ENCODE data around the gene EXOC6B. TPM values are rescaled to one million over a fixed set of nuclear protein-coding genes. Genes with fewer than 3 reads are reported as not detected.

The EXOC6B gene
- total and polyA plus RNA-seq, 2 of the 8 experiments (the other 6 are each of a cell fraction or from before 2014, with no cell fraction given) = 13.5 to 33.0 TPM

DNA sequence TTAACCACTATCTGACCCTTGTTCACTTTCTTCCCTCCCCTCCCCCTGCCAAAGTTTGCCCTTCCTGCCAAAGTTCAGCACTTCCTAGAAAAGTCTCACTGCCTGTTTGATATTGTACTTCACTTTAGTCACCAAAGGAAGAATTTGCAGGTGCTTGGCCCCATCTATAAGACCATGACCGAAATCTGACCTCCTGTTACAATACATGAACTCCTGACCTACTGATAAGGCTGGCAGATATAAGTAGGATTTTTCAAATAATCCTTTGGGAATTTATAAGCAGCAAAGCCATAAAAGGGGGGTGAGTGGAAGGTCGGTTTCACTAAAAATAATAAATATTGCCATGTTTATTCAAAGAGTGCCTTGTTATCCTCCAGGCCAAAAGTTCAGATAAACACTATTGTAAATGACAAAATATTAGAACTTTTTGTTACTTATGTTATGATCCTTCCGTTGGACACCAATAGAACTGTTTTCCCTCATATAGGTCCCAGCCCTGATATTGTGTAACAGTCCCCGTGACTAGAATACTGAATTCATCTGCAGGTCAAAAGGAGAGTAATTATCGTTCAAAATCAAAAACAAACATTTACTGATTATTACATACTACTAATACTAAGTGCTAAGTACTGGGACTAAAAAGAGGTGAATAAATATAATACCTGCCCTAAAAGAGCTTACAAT lies 277.6 kb downstream of the EXOC6B start (continued):
- TF ChIP-seq, protein P1, sequence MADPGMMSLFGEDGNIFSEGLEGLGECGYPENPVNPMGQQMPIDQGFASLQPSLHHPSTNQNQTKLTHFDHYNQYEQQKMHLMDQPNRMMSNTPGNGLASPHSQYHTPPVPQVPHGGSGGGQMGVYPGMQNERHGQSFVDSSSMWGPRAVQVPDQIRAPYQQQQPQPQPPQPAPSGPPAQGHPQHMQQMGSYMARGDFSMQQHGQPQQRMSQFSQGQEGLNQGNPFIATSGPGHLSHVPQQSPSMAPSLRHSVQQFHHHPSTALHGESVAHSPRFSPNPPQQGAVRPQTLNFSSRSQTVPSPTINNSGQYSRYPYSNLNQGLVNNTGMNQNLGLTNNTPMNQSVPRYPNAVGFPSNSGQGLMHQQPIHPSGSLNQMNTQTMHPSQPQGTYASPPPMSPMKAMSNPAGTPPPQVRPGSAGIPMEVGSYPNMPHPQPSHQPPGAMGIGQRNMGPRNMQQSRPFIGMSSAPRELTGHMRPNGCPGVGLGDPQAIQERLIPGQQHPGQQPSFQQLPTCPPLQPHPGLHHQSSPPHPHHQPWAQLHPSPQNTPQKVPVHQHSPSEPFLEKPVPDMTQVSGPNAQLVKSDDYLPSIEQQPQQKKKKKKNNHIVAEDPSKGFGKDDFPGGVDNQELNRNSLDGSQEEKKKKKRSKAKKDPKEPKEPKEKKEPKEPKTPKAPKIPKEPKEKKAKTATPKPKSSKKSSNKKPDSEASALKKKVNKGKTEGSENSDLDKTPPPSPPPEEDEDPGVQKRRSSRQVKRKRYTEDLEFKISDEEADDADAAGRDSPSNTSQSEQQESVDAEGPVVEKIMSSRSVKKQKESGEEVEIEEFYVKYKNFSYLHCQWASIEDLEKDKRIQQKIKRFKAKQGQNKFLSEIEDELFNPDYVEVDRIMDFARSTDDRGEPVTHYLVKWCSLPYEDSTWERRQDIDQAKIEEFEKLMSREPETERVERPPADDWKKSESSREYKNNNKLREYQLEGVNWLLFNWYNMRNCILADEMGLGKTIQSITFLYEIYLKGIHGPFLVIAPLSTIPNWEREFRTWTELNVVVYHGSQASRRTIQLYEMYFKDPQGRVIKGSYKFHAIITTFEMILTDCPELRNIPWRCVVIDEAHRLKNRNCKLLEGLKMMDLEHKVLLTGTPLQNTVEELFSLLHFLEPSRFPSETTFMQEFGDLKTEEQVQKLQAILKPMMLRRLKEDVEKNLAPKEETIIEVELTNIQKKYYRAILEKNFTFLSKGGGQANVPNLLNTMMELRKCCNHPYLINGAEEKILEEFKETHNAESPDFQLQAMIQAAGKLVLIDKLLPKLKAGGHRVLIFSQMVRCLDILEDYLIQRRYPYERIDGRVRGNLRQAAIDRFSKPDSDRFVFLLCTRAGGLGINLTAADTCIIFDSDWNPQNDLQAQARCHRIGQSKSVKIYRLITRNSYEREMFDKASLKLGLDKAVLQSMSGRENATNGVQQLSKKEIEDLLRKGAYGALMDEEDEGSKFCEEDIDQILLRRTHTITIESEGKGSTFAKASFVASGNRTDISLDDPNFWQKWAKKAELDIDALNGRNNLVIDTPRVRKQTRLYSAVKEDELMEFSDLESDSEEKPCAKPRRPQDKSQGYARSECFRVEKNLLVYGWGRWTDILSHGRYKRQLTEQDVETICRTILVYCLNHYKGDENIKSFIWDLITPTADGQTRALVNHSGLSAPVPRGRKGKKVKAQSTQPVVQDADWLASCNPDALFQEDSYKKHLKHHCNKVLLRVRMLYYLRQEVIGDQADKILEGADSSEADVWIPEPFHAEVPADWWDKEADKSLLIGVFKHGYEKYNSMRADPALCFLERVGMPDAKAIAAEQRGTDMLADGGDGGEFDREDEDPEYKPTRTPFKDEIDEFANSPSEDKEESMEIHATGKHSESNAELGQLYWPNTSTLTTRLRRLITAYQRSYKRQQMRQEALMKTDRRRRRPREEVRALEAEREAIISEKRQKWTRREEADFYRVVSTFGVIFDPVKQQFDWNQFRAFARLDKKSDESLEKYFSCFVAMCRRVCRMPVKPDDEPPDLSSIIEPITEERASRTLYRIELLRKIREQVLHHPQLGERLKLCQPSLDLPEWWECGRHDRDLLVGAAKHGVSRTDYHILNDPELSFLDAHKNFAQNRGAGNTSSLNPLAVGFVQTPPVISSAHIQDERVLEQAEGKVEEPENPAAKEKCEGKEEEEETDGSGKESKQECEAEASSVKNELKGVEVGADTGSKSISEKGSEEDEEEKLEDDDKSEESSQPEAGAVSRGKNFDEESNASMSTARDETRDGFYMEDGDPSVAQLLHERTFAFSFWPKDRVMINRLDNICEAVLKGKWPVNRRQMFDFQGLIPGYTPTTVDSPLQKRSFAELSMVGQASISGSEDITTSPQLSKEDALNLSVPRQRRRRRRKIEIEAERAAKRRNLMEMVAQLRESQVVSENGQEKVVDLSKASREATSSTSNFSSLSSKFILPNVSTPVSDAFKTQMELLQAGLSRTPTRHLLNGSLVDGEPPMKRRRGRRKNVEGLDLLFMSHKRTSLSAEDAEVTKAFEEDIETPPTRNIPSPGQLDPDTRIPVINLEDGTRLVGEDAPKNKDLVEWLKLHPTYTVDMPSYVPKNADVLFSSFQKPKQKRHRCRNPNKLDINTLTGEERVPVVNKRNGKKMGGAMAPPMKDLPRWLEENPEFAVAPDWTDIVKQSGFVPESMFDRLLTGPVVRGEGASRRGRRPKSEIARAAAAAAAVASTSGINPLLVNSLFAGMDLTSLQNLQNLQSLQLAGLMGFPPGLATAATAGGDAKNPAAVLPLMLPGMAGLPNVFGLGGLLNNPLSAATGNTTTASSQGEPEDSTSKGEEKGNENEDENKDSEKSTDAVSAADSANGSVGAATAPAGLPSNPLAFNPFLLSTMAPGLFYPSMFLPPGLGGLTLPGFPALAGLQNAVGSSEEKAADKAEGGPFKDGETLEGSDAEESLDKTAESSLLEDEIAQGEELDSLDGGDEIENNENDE (IDR thresholded peaks at IDR 0.05; ENCODE audit: insufficient replicate concordance, low read length) = no peak
- TF ChIP-seq CBX8 (IDR thresholded peaks at IDR 0.05; ENCODE audit: borderline replicate concordance, low read depth, low read length) (no peak), NRF1 (IDR thresholded peaks at IDR 0.05; ENCODE audit: low read depth, low read length) (no peak), POLR2AphosphoS5 (IDR thresholded peaks at IDR 0.05; ENCODE audit: low read depth, low read length) (no peak), BRCA1 (IDR thresholded peaks at IDR 0.05; ENCODE audit: low read depth, low read length) (no peak)
